Measurements from ENCODE around the gene BTBD6.
"Not testable (repeated sequence)": the region's sequence is repeated elsewhere in the genome, so short reads cannot be mapped to it uniquely, and the experiment has no call there.

Gene BTBD6

DNA sequence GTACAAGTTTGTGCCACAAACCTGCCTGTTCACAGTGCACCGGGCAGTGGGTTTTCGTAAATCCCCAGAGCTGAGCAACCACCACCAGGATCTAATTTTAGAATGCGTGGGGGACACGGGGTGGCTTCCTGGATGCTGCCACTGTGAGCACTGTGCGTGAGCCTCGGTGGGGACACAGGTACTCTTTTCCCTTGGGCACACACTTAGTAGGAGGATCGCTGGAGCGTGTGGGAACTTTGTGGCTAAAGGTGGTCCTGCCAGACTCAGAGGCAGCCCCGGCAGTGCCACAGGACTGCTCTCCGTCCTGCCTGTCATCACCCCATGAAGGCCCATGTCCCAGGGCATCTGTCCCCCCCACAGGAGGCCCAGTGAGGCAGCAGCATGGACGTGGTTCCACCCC lies 21.1 kb downstream of the BTBD6 start:
- no peak for DNase-seq (ENCODE audit: low spot score)

DNA sequence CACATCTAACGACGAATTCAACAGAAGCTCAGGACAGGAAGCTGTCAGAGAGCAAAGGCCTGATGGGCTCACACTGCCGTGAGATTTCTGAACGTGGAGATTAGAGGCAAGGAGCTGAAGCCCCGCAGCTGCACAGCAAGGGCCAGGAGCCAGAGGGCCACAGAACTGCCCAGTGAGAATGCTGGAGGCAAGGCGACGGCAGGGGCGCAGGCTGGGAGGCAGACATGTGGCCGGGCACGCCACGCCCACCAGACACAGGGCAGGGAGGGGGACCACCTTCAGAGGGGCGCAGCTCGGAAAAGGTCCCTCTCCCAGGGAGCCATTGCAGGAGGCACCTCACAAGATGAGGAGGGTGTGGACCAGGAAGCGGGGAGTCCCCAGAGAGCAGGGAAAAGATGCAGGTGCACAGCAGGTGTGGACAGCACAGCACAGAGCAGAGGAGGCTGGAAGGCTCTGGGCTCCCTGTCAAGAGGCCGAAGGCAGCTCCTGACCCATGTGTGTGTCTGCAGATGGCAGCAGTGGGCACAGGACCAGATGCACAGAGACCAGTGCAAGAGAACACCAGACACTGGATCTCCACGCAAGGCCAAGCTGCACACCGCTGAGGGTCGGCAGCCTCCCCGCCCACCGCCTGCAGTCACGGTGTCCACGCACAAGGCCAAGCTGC lies 23.0 kb downstream of the BTBD6 start:
- DNase-seq (ENCODE audit: low spot score) = no peak

DNA sequence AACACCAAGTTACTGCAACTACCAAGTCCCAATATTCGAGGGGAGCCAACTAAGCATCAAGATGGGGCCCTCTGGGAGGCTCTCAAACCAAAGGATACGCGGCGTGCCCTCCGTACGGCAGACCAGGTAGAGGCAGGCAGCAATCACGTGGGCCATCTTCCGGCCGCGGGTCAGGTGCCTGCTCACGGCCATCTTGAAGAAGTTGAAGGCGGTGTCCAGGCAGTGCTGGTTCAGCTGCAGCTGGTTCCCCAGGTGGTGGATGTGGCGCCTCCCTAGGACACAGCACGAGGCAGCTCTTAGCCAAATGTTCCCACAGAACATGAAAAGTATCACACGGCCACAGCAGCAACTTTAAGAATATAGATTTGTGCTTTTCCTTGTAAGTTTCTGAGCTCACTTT lies 24.3 kb downstream of the BTBD6 start:
- no peak for DNase-seq (ENCODE audit: low spot score)

DNA sequence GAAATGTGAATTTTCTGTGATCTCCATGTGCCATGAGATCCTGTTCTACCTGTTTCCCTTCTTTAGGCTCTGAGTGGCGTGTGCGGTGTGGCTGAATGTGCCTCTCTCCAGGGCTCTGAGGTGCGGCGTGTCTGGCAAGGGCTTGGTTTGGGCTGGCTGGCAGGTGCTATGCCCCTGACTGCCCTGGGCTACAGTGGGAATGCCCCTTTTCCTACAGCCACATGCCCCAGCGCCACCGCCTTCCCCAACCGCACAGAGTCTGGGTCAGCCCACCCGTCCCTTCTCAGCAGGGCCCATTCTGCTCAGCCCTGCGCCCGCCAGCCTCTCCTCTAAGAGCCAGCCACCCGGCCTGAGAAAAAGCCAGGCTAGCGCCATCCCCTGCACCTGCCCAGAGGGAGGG lies 24.7 kb downstream of the BTBD6 start:
- DNase-seq (ENCODE audit: low spot score) = no peak

DNA sequence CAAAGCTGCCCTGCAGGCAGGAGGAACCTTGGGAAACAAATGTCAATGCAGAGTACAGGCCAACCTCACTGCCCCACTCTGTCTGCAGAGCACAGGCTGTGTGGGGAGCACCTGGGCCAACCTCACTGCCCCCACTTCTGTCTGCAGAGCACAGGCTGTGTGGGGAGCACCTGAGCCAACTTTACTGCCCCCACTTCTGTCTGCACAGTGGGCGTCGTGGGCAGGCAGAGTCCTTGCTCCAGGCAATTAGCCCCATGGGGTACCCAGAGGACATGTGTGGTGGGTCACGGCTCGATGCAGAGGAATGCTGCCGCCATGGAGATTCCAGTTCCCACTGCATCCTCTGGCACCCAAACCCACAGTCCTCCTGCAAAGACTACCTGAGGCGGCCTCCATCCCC lies 26.3 kb downstream of the BTBD6 start:
- no peak for DNase-seq (ENCODE audit: low spot score)

DNA sequence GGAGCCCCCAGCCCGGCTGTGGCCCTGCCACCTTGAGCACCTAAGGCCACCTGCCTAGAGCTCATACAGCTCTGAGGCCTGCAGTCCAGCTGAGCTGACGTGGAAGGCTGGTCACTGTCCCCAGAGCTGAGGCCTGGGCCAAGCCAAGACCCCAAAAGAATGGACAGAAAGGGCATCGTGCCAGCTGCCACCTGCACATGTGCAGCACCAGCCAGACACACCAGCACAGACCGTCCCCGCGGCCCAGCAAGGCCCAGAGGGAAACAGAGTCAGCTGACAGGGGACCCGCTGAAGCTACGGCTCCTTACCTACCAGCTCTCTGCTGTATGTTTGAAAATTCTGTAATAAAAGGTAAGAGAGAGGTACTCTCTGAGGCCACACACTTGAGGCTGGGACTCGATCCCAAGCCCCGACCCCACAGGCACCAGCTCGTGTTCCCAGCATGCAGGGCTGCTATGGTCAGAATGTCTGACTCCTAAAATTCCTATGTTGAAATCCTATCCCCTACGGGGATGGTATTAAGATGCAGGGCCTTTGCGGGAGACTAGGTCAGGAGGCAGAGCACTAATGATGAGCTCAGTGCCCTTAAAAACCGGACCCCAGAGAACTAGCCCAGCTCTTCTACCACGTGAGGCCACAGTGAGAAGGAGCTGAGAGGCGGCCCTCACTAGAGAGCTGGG lies 27.1 kb downstream of the BTBD6 start:
- peak; percentile 68 for DNase-seq (ENCODE audit: low spot score)

DNA sequence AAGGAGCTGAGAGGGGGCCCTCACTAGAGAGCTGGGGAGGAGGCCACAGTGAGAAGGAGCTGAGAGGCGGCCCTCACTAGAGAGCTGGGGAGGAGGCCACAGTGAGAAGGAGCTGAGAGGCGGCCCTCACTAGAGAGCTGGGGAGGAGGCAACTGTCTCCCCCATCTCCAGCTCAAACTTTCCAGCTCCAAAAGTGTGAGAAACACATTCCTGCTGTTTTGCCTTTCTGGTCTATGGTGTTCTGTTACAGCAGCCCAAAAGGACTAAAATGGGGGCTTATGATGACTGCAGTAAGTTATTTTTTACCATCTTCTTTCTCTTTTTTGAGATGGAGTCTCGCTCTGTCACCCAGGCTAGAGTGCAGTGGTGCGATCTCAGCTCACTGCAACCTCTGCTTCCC lies 29.1 kb downstream of the BTBD6 start:
- DNase-seq (ENCODE audit: low spot score) = not testable (repeated sequence)

DNA sequence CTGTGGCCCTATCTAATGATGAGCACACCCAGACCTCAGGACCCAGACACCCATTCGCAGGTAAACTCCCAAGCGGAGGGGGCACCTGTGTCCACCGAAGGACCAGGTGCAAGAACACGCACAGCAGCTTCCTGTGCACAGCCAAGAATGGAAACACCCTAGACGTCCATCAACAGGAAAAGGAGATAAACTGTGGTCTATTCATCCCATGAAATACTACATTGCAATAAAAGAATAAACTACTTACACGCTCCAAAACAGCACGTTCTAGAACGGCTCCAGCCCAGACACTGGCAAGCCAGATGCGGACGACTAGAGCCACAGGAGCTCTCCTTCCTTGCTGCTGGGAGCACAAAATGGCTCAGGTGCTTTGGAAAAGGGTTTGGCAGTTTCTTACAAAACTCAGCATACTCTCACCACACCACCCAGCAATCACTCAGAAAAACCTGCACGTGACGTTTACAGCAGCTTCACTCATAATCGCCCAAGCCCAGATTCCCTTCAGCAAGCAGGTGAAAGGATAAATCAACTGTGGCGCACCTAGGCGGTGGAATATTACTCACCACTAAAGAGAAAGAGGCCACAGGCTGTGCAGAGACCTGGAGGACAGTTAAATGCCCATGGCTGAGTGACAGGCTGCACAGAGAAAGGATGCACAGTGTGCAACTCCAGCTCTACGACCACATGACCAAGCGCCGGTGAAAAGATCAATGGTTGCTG lies 31.5 kb downstream of the BTBD6 start:
- DNase-seq (ENCODE audit: low spot score) = no peak

DNA sequence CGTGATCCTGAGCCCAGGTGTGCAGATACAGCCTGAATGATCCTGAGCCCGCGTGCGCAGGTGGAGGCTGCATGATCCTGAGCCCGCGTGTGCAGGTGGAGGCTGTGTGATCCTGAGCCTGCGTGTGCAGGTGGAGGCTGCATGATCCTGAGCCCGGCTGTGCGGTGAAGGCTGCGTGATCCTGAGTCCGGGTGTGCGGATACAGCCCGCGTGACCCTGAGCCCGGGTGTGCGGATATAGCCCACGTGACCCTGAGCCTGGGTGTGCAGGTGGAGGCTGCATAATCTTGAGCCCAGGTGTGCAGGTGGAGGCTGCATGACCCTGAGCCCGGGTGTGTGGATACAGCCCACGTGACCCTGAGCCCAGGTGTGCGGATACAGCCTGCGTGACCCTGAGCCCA lies 32.2 kb downstream of the BTBD6 start:
- DNase-seq (ENCODE audit: low spot score) = no peak

DNA sequence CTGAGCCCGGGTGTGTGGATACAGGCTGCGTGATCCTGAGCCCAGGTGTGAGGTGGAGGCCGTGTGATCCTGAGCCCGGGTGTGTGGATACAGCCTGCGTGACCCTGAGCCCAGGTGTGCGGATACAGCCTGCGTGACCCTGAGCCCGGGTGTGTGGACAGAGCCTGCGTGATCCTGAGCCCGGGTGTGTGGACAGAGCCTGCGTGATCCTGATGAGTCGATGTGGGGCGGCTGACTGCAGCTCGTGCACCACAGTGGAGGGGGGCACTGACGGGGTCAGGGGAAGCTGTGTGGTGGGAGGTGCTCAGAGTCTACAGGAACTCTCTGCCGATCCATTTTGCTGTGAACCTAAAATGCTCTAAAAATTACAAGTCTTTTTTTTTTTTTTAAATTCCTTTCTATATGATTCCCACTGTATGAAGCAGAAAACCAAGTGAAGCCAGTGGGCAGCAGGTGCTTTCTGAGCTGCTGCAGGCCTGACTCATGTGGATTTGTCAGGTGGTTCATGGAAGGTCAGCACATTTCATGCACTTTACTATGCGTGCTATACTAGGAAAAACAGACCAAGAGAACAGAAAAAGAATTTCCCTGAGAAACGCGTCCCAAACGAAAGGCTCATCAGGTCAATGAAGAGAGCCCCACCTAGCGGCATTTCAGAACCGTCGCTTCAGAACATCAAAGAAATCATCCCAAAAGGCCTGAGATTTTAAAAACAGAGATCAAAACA lies 33.2 kb downstream of the BTBD6 start:
- peak; percentile 77 for DNase-seq (ENCODE audit: low spot score)

DNA sequence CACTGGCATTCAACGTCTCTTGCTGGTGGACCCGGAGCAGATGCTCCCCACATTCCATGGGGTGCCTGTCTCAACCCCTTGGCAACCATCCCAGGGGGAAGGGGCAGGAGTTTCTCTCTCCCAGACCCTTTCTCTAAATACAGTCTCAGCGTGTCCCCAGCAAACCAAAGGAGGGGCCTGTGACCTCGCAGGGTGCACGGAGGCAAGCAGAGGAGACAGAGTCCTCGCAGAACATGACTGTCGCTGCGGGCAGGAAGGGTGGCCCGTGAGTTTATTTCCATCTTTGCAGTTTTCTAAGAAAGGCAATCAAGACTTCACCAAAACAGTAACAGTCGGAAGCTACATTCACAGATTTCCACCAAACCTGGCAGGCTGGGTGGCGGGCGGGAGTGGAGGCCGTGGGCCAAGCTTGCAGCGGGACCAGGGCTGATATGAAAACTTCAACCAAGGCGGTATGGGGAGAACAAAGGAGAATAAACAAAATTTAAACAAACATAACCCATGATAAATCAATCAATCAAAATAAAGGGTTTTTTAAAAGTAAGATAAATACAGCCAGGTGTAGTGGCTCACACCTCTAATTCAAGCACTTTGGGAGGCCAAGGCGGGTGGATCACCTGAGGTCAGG lies 33.9 kb downstream of the BTBD6 start:
- no peak for DNase-seq (ENCODE audit: low spot score)

DNA sequence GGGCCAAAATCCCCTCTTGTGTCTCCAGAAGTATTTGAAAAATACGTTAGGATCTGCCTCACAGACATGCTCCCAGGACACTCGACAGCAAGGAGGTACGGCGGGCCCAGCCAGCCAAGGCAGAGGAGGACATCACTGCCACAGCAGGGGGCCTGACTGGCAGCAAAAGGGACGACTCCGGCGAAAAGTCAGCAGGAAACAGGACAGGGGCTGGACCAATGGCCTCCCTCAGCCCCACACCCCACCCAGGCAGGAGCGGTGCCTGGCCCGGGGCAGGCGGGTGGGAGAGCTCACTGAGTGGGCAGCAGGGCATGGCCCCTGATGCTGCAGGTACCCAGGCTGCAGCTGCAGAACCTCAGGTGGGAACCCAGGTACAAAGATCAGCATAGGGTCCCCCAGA lies 34.7 kb downstream of the BTBD6 start:
- DNase-seq (ENCODE audit: low spot score) = no peak

DNA sequence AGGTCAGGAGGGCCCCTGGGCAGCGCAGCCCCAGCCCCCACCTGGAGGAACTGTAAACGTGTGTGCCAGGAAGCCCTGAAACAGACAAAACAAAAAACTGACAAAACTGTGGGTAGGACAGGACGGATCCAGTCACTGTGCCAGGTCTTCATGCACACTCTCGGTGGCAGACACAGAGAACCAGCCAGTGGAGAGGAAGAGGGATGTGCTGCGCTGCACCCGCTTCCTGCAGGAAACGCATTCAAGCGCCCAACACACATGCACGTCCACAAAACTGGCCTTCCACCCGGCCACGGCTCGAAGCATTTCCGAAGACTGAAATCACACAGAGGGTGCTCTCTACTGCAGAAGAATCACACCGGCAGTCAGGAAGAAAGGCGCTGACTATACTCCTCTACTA lies 35.6 kb downstream of the BTBD6 start:
- DNase-seq (ENCODE audit: low spot score) = no peak

DNA sequence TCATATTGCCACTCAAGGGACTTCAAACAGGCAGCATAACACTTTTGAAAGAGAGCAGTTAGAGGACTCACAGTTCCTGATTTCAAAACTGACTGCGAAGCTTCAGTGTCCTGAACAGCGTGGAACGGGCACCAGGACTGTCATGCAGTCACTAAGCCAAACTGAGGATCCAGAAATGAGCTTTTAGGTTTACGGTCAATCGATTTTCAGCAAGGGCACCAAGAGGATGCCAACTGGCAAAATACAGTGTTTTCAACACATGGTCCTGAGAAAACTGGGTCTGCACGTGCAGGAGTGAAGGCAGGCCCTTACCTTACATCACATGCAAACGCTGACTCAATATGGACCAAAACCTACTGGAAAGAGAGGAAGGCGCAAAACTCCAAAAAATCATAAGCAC lies 36.8 kb downstream of the BTBD6 start:
- DNase-seq (ENCODE audit: low spot score) = no peak

DNA sequence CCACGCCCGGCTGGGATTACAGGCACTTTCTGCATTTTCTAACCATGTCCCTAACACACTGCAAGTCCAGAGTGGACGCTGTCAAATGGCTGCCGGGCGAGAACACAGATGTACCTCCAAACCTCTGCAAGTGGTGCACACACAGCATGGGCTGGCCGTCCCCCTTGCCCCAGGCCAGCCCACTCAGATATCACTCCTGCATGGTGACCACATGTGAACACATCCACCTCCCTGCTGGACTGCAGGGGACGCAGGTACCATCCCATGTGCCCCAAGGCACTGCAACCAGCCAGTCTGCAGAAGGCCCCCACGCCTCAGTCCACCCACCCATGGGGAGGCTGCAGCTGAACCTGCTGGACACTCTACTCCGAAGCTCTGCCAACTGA lies 38.4 kb downstream of the BTBD6 start:
- no peak for DNase-seq (ENCODE audit: low spot score)

DNA sequence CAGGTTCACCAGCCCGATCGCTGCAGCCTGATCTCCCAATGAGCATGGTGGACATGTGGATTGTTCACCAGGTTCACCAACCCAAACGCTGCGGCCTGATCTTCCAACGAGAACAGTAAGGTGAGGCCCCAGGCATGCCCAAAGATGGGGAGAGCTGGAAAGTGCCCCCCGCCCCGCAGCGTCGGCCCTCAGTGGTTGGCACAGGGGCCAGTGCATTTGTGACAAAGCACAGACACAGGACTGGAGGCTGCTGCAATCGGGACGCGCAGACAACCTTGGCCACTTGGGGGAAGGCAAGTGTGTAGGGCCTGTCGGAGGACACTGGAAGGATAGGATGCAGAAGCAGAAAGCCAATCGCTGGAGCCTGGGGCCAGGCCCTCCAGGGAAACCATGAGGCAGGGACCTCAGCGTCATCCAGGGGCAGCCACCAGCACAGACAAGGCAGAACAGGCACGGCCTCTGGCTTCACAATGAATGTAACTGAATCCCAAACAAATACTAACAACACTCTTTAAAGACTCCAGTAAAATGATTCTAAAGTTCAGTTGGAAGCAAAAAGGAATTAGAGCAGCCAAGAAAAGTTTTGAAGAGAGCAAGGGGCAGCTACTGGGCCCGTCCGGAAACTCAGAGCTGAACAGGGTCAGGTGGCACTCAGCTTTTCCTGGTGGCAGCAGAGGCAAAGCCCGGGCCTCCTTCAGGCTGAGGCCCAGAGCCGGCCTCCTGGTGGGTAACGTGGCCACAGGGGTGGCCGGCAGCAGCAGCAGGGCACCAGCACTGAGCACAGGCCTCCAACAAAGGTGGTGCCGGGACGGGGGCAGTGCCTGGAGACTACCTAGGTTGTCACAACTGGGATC lies 39.1 kb downstream of the BTBD6 start:
- DNase-seq (ENCODE audit: low spot score) = no peak

DNA sequence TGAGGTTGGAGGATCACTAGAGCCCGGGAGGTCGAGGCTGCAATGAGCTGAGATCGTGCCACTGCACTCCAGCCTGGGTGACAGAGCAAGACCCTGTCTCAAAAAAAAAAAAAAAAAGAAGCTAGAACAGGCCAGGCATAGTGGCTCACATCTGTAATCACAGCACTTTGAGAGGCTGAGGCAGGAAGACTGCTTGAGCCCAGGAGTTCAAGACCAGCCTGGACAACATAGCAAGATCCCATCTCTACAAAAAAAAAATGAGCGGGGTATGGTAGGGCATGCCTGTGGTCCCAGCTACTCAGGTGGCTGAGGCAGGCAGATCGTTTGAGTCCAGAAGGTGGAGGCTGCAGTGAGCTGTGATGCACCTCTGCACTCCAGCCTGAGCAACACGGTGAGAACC lies 40.6 kb downstream of the BTBD6 start:
- DNase-seq (ENCODE audit: low spot score) = not testable (repeated sequence)

DNA sequence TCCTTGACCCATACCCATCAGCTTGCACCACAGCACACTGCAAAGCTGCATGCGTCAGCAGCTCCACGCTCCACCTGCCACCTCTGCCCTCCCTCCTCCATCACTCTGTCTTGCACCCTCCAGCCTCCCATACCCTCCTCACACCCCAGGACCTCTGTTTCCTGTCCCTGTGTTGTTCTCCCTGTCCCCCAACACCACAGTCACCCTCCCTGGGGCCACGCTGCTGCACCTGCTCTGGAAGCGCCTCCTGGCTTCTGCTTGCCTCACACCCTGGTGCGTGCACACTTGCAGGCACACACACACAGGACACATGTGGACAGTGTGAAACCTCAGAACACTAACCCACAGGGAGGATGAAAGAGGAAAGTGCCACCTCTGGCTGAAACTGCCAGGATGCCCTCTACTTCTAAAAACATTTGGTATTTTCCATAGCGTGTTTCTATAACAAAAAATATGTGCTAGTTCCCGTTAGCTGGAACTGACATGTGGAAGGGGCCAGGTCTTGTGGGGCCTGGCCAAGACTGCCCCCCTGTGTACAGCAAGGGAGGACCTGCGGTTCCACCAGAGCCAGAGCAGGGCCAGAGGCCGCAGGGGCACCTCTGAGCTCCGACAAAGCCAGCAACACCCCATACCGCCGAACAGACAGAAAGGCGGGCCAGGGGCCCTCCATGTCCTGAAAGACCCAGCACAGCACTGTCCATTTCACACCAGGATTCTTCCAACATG lies 42.5 kb downstream of the BTBD6 start:
- no peak for DNase-seq (ENCODE audit: low spot score)

DNA sequence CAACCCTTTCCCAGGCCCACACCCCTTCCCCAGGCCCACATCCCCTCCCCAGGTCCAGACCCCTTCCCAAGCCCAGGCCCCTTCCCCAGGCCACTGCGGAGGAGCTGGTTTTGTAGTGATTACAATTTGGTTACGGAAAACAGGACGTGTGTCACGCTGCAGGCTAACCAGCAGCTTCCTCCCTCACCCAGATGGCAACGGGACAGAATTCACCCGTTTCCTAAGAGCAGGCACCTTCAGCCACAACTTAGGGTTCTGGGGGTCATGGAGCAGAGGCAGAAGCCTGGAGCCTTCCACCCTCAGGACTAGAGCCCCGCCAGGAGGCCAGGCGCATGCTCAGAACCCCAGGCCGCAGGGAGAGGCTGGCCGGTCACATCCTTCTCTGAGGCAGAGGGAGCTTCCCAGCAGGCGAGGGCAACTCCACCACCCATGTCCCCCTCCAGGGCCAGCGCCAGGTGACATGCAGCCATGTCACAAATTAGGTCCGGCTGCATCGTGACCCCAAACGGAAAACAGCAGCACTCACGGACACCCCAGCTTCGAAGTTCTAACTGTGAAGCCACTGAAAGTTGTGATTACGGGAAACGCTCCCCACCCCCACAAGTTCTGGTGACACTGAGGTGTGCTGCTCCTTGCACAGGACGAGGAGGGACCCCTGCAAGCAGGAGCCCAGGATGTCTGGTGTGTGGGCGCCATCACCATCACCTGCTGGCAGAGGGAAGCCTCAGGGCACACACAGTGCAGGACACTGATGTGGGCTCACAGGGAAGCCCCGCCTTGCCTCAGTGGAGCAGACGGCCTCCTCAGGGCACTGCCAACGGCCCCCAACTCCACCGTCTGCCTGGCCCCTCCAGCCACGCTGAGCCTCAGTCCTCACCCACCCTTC lies 44.7 kb downstream of the BTBD6 start:
- no peak for DNase-seq (ENCODE audit: low spot score)

DNA sequence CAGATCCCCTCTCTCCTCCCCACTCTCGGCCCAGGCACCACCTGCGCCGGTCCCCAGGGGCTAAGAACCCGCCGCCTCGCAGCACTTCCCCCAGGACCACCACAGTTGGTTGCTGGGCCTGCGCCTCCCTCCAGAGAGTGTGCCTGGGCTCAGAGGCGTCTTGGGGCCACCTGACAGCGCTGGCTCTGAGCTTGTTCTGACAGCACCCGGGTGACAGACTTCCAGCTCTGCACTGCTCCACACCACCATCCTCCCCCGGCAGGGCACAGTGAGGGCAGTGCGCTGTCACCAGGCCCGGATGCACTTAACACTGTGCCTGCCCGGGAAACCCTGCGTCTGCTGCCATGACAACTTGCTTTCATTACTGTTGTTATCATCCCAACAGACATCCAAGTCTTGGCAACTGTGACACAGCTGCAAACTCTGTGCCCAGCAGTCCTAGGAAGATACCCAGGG lies 45.8 kb downstream of the BTBD6 start:
- DNase-seq (ENCODE audit: low spot score) = peak; percentile 50

Measured in AG08395 (cell line).